Panc1 (cell line): ENCODE results near the gene BCL11B. TPM values are rescaled to one million over a fixed set of nuclear protein-coding genes. Genes with fewer than 3 reads are reported as not detected.

Experiments
- ATAC-seq: fragments of 200-7000 bp; cut with Tn5 transposase; 2 replicates; pipeline ENCODE4 v1.9.1; 2020; ENCODE audit warnings: mild to moderate bottlenecking, moderate library complexity
- BruUV-seq: library from RNA; stranded (reverse); fragments of 400-500 nt; replicated peaks from 2 replicates; lab custom pipeline; 2021; lab: Mats Ljungman, UMichigan
- CTCF ChIA-PET: fragments of 300-600 bp; sonication (Branson Sonifier 250); formaldehyde crosslinking; loops from one replicate; lab custom pipeline; 2022; ENCODE audit warnings: antibody characterized with exemption; lab: Charles Lee
- POLR2A ChIA-PET: fragments of 300-600 bp; sonication (Branson Sonifier 250); formaldehyde crosslinking; loops from one replicate; lab custom pipeline; 2022; ENCODE audit warnings: antibody characterized with exemption; lab: Charles Lee
- DNase-seq: peaks from one replicate; pipeline ENCODE4 v3.0.0-alpha.2; 2010; ENCODE audit warnings: low read depth, low spot score
- H3K27ac ChIP-seq: 2 replicates; pipeline ENCODE4 v1.5.1; 2011; ENCODE audit warnings: mild to moderate bottlenecking, low read length, inconsistent platforms
- H3K27me3 ChIP-seq: fragments of 200-500 bp; sonication (Bioruptor generic); 2 replicates; pipeline ENCODE4 v1.6.0; 2014; ENCODE audit warnings: low read length, inconsistent platforms; ENCODE audit not compliant: control insufficient read depth, insufficient read depth
- H3K36me3 ChIP-seq: fragments of 200-500 bp; sonication (Bioruptor generic); 2 replicates; pipeline ENCODE4 v1.5.1; 2014; ENCODE audit warnings: inconsistent platforms, mild to moderate bottlenecking, low read length, moderate library complexity; ENCODE audit not compliant: control insufficient read depth, insufficient read depth
- H3K4me1 ChIP-seq: 2 replicates; pipeline ENCODE4 v1.5.1; 2011; ENCODE audit warnings: inconsistent platforms, mild to moderate bottlenecking, low read length, moderate library complexity; ENCODE audit not compliant: control insufficient read depth, insufficient read depth
- H3K4me3 ChIP-seq, 2 experiments: 2 replicates each; pipeline ENCODE4 v1.5.1; 2011 to 2012; ENCODE audit warnings: low read depth in 2 of 2, low read length in 2 of 2, mild to moderate bottlenecking in 2 of 2, inconsistent platforms in 1 of 2, moderate library complexity in 1 of 2
- H3K9me3 ChIP-seq: fragments of 200-500 bp; sonication (Bioruptor generic); 2 replicates; pipeline ENCODE4 v1.5.1; 2014; ENCODE audit warnings: low read depth, mild to moderate bottlenecking, inconsistent platforms, low read length, moderate library complexity; ENCODE audit not compliant: control insufficient read depth, insufficient read depth
- POLR2AphosphoS5 ChIP-seq: IDR thresholded peaks from 2 replicates; pipeline ENCODE4 v1.6.1; 2012; ENCODE audit warnings: mild to moderate bottlenecking, low read depth, low read length, moderate library complexity
- SIN3A ChIP-seq: IDR thresholded peaks from 2 replicates; pipeline ENCODE4 v1.6.1; 2012; ENCODE audit warnings: low read depth, mild to moderate bottlenecking, low read length, moderate library complexity, borderline replicate concordance; ENCODE audit not compliant: insufficient read depth
- TCF7L2 ChIP-seq: IDR thresholded peaks from 2 replicates; pipeline ENCODE4 v1.6.1; 2011; ENCODE audit warnings: mild to moderate bottlenecking, low read depth, low read length, inconsistent platforms
- in situ Hi-C: cut with HindIII; loops from 2 replicates; pipeline ENCODE4 v1.10.0; 2016; ENCODE audit warnings: low sequenced_read_pairs, low pct_unique_long_range_greater_than_20kb
- intact Hi-C: fragments of 100-400 bp; cut with micrococcal nuclease; formaldehyde crosslinking; loops from one replicate; pipeline ENCODE4 v1.10.0; 2022; ENCODE audit not compliant: unreplicated experiment
- total RNA-seq: library from RNA; stranded (reverse); gene quantifications from one replicate; pipeline ENCODE4 v1.2.1, GENCODE V29; 2021; ENCODE audit not compliant: unreplicated experiment
- TF ChIP-seq, protein P1 (sequence below), 2 experiments: IDR thresholded peaks; 2 replicates each; pipeline ENCODE4 v1.6.1; 2011 to 2012; ENCODE audit warnings: low read depth in 2 of 2, control low read depth in 1 of 2, low read length in 1 of 2, mild to moderate bottlenecking in 1 of 2, moderate library complexity in 1 of 2; ENCODE audit not compliant: insufficient read depth in 1 of 2
- TF ChIP-seq, protein P2 (sequence below): fragments of 450-650 bp; IDR thresholded peaks from 2 replicates; pipeline ENCODE4 v1.5.1; 2017; ENCODE audit warnings: mild to moderate bottlenecking

BCL11B gene
- total RNA-seq, 1 experiment from 2014 or later = 0.23 TPM

DNA sequence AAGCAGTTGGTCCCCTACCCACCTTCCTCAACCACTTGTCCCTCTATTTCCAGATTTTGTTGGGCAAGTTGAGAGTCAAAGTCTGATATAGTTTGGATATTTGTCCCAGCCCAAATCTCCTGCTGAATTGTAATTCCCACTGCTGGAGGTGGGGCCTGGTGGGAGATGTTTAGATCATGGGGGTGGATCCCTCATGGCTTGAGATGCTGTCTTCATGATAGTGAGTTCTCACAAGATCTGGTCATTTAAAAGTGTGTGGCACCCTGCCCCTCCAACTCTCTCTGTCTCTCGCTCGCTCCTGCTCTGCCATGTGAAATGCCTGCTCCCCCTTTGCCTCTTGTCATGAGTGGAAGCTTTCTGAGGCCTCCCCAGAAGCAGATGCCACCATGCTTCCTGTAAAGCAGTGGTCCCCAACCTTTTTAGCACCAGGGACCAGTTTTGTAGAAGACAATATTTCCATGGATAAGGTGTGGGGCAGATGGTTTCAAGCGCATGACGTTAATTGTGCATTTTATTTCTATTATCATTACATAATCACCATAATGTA lies 37.3 kb upstream of the BCL11B start:
- POLR2A ChIA-PET = no interaction called here
- no TSS peak for BruUV-seq
- Histone ChIP-seq H3K4me1 (no peaks in the 10 kb centered on the region), H3K9me3 (no peaks in the 10 kb centered on the region), H3K36me3 (no peaks in the 10 kb centered on the region), H3K27ac (no peak overlapping the region), H3K4me3 (no peak overlapping the region), H3K27me3 (no peaks in the 10 kb centered on the region)
- intact Hi-C loops (no loop called here), in situ Hi-C loops (no loop called here)
- no peak for ATAC-seq
- DNase-seq = no peak
- TF ChIP-seq, protein P1, sequence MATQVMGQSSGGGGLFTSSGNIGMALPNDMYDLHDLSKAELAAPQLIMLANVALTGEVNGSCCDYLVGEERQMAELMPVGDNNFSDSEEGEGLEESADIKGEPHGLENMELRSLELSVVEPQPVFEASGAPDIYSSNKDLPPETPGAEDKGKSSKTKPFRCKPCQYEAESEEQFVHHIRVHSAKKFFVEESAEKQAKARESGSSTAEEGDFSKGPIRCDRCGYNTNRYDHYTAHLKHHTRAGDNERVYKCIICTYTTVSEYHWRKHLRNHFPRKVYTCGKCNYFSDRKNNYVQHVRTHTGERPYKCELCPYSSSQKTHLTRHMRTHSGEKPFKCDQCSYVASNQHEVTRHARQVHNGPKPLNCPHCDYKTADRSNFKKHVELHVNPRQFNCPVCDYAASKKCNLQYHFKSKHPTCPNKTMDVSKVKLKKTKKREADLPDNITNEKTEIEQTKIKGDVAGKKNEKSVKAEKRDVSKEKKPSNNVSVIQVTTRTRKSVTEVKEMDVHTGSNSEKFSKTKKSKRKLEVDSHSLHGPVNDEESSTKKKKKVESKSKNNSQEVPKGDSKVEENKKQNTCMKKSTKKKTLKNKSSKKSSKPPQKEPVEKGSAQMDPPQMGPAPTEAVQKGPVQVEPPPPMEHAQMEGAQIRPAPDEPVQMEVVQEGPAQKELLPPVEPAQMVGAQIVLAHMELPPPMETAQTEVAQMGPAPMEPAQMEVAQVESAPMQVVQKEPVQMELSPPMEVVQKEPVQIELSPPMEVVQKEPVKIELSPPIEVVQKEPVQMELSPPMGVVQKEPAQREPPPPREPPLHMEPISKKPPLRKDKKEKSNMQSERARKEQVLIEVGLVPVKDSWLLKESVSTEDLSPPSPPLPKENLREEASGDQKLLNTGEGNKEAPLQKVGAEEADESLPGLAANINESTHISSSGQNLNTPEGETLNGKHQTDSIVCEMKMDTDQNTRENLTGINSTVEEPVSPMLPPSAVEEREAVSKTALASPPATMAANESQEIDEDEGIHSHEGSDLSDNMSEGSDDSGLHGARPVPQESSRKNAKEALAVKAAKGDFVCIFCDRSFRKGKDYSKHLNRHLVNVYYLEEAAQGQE (IDR thresholded peaks at IDR 0.05; ENCODE audit: insufficient read depth in 1 of 2, low read depth in 2 of 2, low read length in 1 of 2) = no peak
- TF ChIP-seq, protein P2, sequence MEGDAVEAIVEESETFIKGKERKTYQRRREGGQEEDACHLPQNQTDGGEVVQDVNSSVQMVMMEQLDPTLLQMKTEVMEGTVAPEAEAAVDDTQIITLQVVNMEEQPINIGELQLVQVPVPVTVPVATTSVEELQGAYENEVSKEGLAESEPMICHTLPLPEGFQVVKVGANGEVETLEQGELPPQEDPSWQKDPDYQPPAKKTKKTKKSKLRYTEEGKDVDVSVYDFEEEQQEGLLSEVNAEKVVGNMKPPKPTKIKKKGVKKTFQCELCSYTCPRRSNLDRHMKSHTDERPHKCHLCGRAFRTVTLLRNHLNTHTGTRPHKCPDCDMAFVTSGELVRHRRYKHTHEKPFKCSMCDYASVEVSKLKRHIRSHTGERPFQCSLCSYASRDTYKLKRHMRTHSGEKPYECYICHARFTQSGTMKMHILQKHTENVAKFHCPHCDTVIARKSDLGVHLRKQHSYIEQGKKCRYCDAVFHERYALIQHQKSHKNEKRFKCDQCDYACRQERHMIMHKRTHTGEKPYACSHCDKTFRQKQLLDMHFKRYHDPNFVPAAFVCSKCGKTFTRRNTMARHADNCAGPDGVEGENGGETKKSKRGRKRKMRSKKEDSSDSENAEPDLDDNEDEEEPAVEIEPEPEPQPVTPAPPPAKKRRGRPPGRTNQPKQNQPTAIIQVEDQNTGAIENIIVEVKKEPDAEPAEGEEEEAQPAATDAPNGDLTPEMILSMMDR = no peak
- TF ChIP-seq TCF7L2 = no peak
- no peak for TF ChIP-seq POLR2AphosphoS5
- no peak for TF ChIP-seq SIN3A
- CTCF ChIA-PET = no interaction called here

DNA sequence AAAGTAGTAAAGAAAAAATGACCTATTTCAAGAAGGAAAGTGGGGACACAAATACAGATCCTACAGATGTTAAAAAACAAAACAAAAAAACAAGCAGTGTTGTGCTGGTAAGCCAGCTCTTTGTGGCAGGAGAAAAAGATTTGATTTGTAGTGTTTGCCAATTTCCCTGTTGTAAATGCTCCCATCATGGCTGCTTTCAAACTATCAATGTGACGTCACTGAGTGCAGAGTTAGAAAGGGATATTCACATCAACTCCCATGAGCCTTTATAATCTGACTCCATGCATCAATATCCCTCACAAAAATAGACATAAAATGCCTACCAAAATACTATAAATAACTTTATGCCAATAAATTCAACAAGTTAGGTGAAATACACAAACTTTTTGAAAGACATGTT lies 32.2 kb upstream of the BCL11B start:
- CTCF ChIA-PET = no interaction called here
- POLR2A ChIA-PET = no interaction called here
- TF ChIP-seq POLR2AphosphoS5 = no peak
- TF ChIP-seq TCF7L2 = no peak
- TF ChIP-seq, protein P2 = no peak

More for the DNA sequence above, 32.2 kb upstream of the BCL11B start:
- peaks cover 2% of the 10 kb centered on the region; the same call in 1 of the 2 replicates for H3K27me3 ChIP-seq
- no peaks in the 10 kb centered on the region for H3K9me3 ChIP-seq
- no peaks in the 10 kb centered on the region for H3K36me3 ChIP-seq
- ATAC-seq = no peak
- H3K4me1 ChIP-seq = no peaks in the 10 kb centered on the region
- no TSS peak for BruUV-seq
- no peak for DNase-seq
- H3K4me3 ChIP-seq = no peak overlapping the region
- H3K27ac ChIP-seq = no peak overlapping the region
- in situ Hi-C loops (no loop called here), intact Hi-C loops (no loop called here)
